H9 (cell line): ENCODE results near the gene SH2D6. TPM values are rescaled to one million over a fixed set of nuclear protein-coding genes. Genes with fewer than 3 reads are reported as not detected.

Experiments used
- DNase-seq: peaks from one replicate; pipeline ENCODE4 v3.0.0-alpha.2; 2017
- H2AFZ ChIP-seq: one replicate; pipeline ENCODE4 v1.6.1; 2013; ENCODE audit warnings: mild to moderate bottlenecking, low read length, control low read depth, moderate library complexity
- H2AK5ac ChIP-seq: 2 replicates; pipeline ENCODE4 v1.6.1; 2013; ENCODE audit warnings: low read length, control low read depth, mixed read lengths; ENCODE audit not compliant: insufficient read length
- H2BK120ac ChIP-seq: one replicate; pipeline ENCODE4 v1.6.1; 2013; ENCODE audit warnings: low read depth, mild to moderate bottlenecking, low read length, control low read depth, inconsistent platforms; ENCODE audit not compliant: poor library complexity, severe bottlenecking
- H2BK12ac ChIP-seq: 2 replicates; pipeline ENCODE4 v1.6.1; 2013; ENCODE audit warnings: low read length, control low read depth, mixed read lengths, low read depth; ENCODE audit not compliant: insufficient read length
- H2BK15ac ChIP-seq: 2 replicates; pipeline ENCODE4 v1.6.1; 2013; ENCODE audit warnings: low read depth, low read length, control low read depth
- H2BK20ac ChIP-seq: one replicate; pipeline ENCODE4 v1.6.1; 2013; ENCODE audit warnings: low read depth, mild to moderate bottlenecking, low read length, control low read depth, inconsistent platforms; ENCODE audit not compliant: poor library complexity, severe bottlenecking
- H2BK5ac ChIP-seq: 2 replicates; pipeline ENCODE4 v1.6.1; 2013; ENCODE audit warnings: low read length, control low read depth, mixed read lengths; ENCODE audit not compliant: insufficient read length
- H3K14ac ChIP-seq: 2 replicates; pipeline ENCODE4 v1.6.1; 2013; ENCODE audit warnings: low read length, control low read depth; ENCODE audit not compliant: insufficient read depth
- H3K18ac ChIP-seq: 2 replicates; pipeline ENCODE4 v1.6.1; 2013; ENCODE audit warnings: low read depth, mild to moderate bottlenecking, mixed read lengths, low read length, control low read depth; ENCODE audit not compliant: insufficient read length
- H3K23ac ChIP-seq: 2 replicates; pipeline ENCODE4 v1.6.1; 2013; ENCODE audit warnings: low read length, control low read depth, mixed read lengths, low read depth; ENCODE audit not compliant: insufficient read length
- H3K23me2 ChIP-seq: 2 replicates; pipeline ENCODE4 v1.6.1; 2013; ENCODE audit warnings: low read depth, mild to moderate bottlenecking, mixed read lengths, low read length, control low read depth; ENCODE audit not compliant: insufficient read length, poor library complexity, severe bottlenecking
- H3K27ac ChIP-seq: 2 replicates; pipeline ENCODE4 v1.5.1; 2013; ENCODE audit warnings: low read length, control low read depth, mixed read lengths, low read depth; ENCODE audit not compliant: insufficient read length
- H3K27me3 ChIP-seq: 2 replicates; pipeline ENCODE4 v1.6.1; 2013; ENCODE audit warnings: low read length, control low read depth, inconsistent platforms; ENCODE audit not compliant: insufficient read depth
- H3K4ac ChIP-seq: 2 replicates; pipeline ENCODE4 v1.6.1; 2013; ENCODE audit warnings: low read depth, mild to moderate bottlenecking, control low read depth, inconsistent platforms, low read length, moderate library complexity
- H3K4me1 ChIP-seq: 2 replicates; pipeline ENCODE4 v1.6.1; 2013; ENCODE audit warnings: low read length, control low read depth, inconsistent platforms; ENCODE audit not compliant: insufficient read depth
- H3K4me2 ChIP-seq: 2 replicates; pipeline ENCODE4 v1.6.1; 2013; ENCODE audit warnings: low read length, control low read depth, mixed read lengths; ENCODE audit not compliant: insufficient read length, insufficient read depth
- H3K56ac ChIP-seq: 2 replicates; pipeline ENCODE4 v1.6.1; 2013; ENCODE audit warnings: low read depth, mild to moderate bottlenecking, mixed read lengths, low read length, control low read depth; ENCODE audit not compliant: insufficient read length
- H3K79me1 ChIP-seq: 2 replicates; pipeline ENCODE4 v1.6.1; 2013; ENCODE audit warnings: low read depth, mild to moderate bottlenecking, moderate library complexity, low read length, control low read depth, inconsistent platforms; ENCODE audit not compliant: insufficient read depth, poor library complexity, severe bottlenecking
- H3K79me2 ChIP-seq: 2 replicates; pipeline ENCODE4 v1.6.1; 2013; ENCODE audit warnings: low read length, control low read depth, inconsistent platforms; ENCODE audit not compliant: insufficient read depth
- H3K9ac ChIP-seq: 2 replicates; pipeline ENCODE4 v1.6.1; 2013; ENCODE audit warnings: low read length, control low read depth, mixed read lengths; ENCODE audit not compliant: insufficient read length; ENCODE audit errors: extremely low read depth
- H3K9me3 ChIP-seq: one replicate; pipeline ENCODE4 v1.6.1; 2013; ENCODE audit warnings: low read depth, low read length, inconsistent platforms; ENCODE audit not compliant: control insufficient read depth
- H3T11ph ChIP-seq: one replicate; pipeline ENCODE4 v1.6.1; 2013; ENCODE audit warnings: mild to moderate bottlenecking, low read length, control low read depth, inconsistent platforms
- H4K20me1 ChIP-seq: one replicate; pipeline ENCODE4 v1.6.1; 2013; ENCODE audit not compliant: control insufficient read depth, insufficient read length, insufficient read depth
- H4K5ac ChIP-seq: 2 replicates; pipeline ENCODE4 v1.6.1; 2013; ENCODE audit warnings: low read depth, mild to moderate bottlenecking, mixed read lengths, low read length, control low read depth; ENCODE audit not compliant: insufficient read length
- H4K8ac ChIP-seq: replicated peaks from 2 replicates; pipeline ENCODE4 v1.6.1; 2013; ENCODE audit warnings: low read length, control low read depth, mixed read lengths, low read depth; ENCODE audit not compliant: insufficient read length
- H4K91ac ChIP-seq: 2 replicates; pipeline ENCODE4 v1.6.1; 2013; ENCODE audit warnings: low read depth, mild to moderate bottlenecking, moderate library complexity, mixed read lengths, low read length, control low read depth; ENCODE audit not compliant: insufficient read length
- H3K27ac Mint-ChIP-seq, 3 experiments: 2 replicates in 2 of 3; 3 replicates in 1 of 3; pipeline ENCODE4 v1.8.0; 2020 to 2021; ENCODE audit warnings: mixed read lengths in 3 of 3, mild to moderate bottlenecking in 1 of 3, moderate library complexity in 1 of 3
- H3K27me3 Mint-ChIP-seq: 2 replicates; pipeline ENCODE4 v1.8.0; 2021; ENCODE audit warnings: low read depth, mild to moderate bottlenecking, moderate library complexity, mixed read lengths
- H3K36me3 Mint-ChIP-seq, 3 experiments: 2 replicates in 2 of 3; 3 replicates in 1 of 3; pipeline ENCODE4 v1.8.0; 2020 to 2021; ENCODE audit warnings: low read depth in 3 of 3, mixed read lengths in 3 of 3; ENCODE audit not compliant: insufficient read depth in 1 of 3
- H3K4me1 Mint-ChIP-seq, 2 experiments: 2 replicates each; pipeline ENCODE4 v1.8.0; 2020; ENCODE audit warnings: mixed read lengths in 2 of 2
- H3K4me3 Mint-ChIP-seq, 2 experiments: 2 replicates in 1 of 2; 3 replicates in 1 of 2; pipeline ENCODE4 v1.8.0; 2020 to 2021; ENCODE audit warnings: mild to moderate bottlenecking in 2 of 2, mixed read lengths in 2 of 2, moderate library complexity in 1 of 2
- H3K9me3 Mint-ChIP-seq, 2 experiments: 2 replicates in 1 of 2; 3 replicates in 1 of 2; pipeline ENCODE4 v1.8.0; 2020; ENCODE audit warnings: mild to moderate bottlenecking in 2 of 2, mixed read lengths in 2 of 2, moderate library complexity in 1 of 2
- CTCF ChIP-seq: fragments of 200-600 bp; sonication (generic); conservative IDR thresholded peaks from 3 replicates; pipeline ENCODE4 v1.8.0; 2021; ENCODE audit warnings: antibody characterized with exemption, mild to moderate bottlenecking
- WGBS: extraction: QIAGEN DNeasy Blood & Tissue Kit; methylation state at CpG from one replicate; pipeline ENCODE4 v1.1.7; 2013; ENCODE audit warnings: missing lambda C conversion rate, low lambda C conversion rate, mixed read lengths; ENCODE audit not compliant: insufficient read length; ENCODE audit errors: extremely low coverage; 5-methylcytosine and 5-hydroxymethylcytosine counted together
- total RNA-seq: library from RNA; stranded (reverse); gene quantifications from 2 replicates; pipeline ENCODE4 v1.2.1, GENCODE V29; 2021

Gene SH2D6
- total RNA-seq, 1 experiment from 2014 or later, result 0.61 TPM

- WGBS, result no CpG with 5 or more reads among the region's 11 CpGs
Observed at GRCh38 chr2:85371045-85371444, 47.5 kb upstream of the SH2D6 start.

More at GRCh38 chr2:85371045-85371444, 47.5 kb upstream of the SH2D6 start:
- no peak for TF ChIP-seq CTCF
- Histone ChIP-seq H3K14ac (no peak overlapping the region), H3K9ac (no peak overlapping the region), H2AK5ac (no peak overlapping the region), H2BK20ac (no peak overlapping the region), H3T11ph (no peak overlapping the region), H2BK5ac (no peak overlapping the region), H3K18ac (no peak overlapping the region), H3K23me2 (no peaks in the 10 kb centered on the region), H3K4me1 (no peaks in the 10 kb centered on the region), H3K56ac (no peak overlapping the region), H3K27ac (no peak overlapping the region), H3K4me2 (no peak overlapping the region), H4K91ac (no peak overlapping the region), H4K8ac (no peak overlapping the region), H2AFZ (no peak overlapping the region), H3K4ac (no peak overlapping the region), H4K20me1 (no peaks in the 10 kb centered on the region), H3K79me2 (no peaks in the 10 kb centered on the region), H3K9me3 (no peaks in the 10 kb centered on the region), H2BK15ac (no peak overlapping the region), H3K27me3 (no peaks in the 10 kb centered on the region), H3K23ac (no peak overlapping the region), H2BK120ac (no peak overlapping the region), H2BK12ac (no peak overlapping the region), H4K5ac (no peak overlapping the region), H3K79me1 (no peaks in the 10 kb centered on the region)
- no peak overlapping the region for H3K4me3 Mint-ChIP-seq
- H3K9me3 Mint-ChIP-seq, result no peaks in the 10 kb centered on the region; a peak in 1 of 5 replicates
- H3K27me3 Mint-ChIP-seq, result no peaks in the 10 kb centered on the region
- DNase-seq, result no peak
- peaks cover 0 to 13% (median 9%) of the 10 kb centered on the region in 3 experiments; a peak in 4 of 7 replicates for H3K36me3 Mint-ChIP-seq
- no peak overlapping the region for H3K27ac Mint-ChIP-seq
- no peaks in the 10 kb centered on the region for H3K4me1 Mint-ChIP-seq
